HCT116 (cell line): ENCODE measurements around the gene LRRC7. TPM values are rescaled to one million over a fixed set of nuclear protein-coding genes. Genes with fewer than 3 reads are reported as not detected.

Experiments used
- ATAC-seq: fragments of 200-7000 bp; cut with Tn5 transposase; 2 replicates; pipeline ENCODE4 v1.9.1; 2020; ENCODE audit warnings: mild to moderate bottlenecking, moderate library complexity
- BruUV-seq: library from RNA; stranded (reverse); fragments of 400-500 nt; replicated peaks from 2 replicates; lab custom pipeline; 2021; lab: Mats Ljungman, UMichigan
- CTCF ChIA-PET: fragments of 300-600 bp; sonication (Branson Sonifier 250); formaldehyde crosslinking; loops from one replicate; lab custom pipeline; 2021; ENCODE audit warnings: antibody characterized with exemption; lab: Charles Lee
- POLR2A ChIA-PET: fragments of 300-600, 350-600 bp; sonication (Branson Sonifier 250); formaldehyde crosslinking; loops from one replicate; lab custom pipeline; 2021; ENCODE audit warnings: antibody characterized with exemption; lab: Charles Lee
- RAD21 ChIA-PET, 2 experiments: fragments of 300-600 bp; sonication (Branson Sonifier 250); formaldehyde crosslinking; loops; one replicate each; lab custom pipeline; 2023; ENCODE audit warnings: low total read pairs in 2 of 2; ENCODE audit not compliant: uncharacterized antibody in 2 of 2, unreplicated experiment in 2 of 2, low non-redundant PET in 1 of 2; lab: Charles Lee
- DNase-seq: peaks from one replicate; pipeline ENCODE4 v3.0.0-alpha.2; 2010; ENCODE audit warnings: low read depth, low spot score
- H2AFZ ChIP-seq: fragments of 200-600 bp; shearing (Covaris generic), sonication (generic); 2 replicates; pipeline ENCODE4 v1.6.1; 2017; ENCODE audit warnings: low read depth, mixed run types, mixed read lengths, antibody characterized with exemption, low read length; ENCODE audit not compliant: poor library complexity, severe bottlenecking
- H3K27ac ChIP-seq: 2 replicates; pipeline ENCODE4 v1.5.1; 2012; ENCODE audit warnings: low read depth, low read length
- H3K27me3 ChIP-seq: fragments of 200-600 bp; sonication (generic); 2 replicates; pipeline ENCODE4 v1.6.1; 2016; ENCODE audit warnings: mixed run types, low read length, mixed read lengths; ENCODE audit not compliant: insufficient read depth
- H3K36me3 ChIP-seq, 2 experiments: fragments of 200-500 bp in 1 of 2; fragments of 200-600 bp in 1 of 2; sonication (Bioruptor generic) in 1 of 2; sonication (generic) in 1 of 2; 2 replicates each; pipeline versions ENCODE4 v1.5.1 to v1.6.1; 2014 to 2016; ENCODE audit warnings: low read length in 2 of 2, inconsistent platforms in 1 of 2, mixed read lengths in 1 of 2, mixed run types in 1 of 2; ENCODE audit not compliant: insufficient read depth in 2 of 2, control insufficient read depth in 1 of 2
- H3K4me1 ChIP-seq, 2 experiments: fragments of 200-600 bp in 1 of 2; sonication (generic) in 1 of 2; 2 replicates each; pipeline versions ENCODE4 v1.5.1 to v1.6.1; 2012 to 2017; ENCODE audit warnings: low read length in 2 of 2, inconsistent platforms in 1 of 2, mild to moderate bottlenecking in 1 of 2, mixed read lengths in 1 of 2, mixed run types in 1 of 2, moderate library complexity in 1 of 2; ENCODE audit not compliant: insufficient read depth in 2 of 2, control insufficient read depth in 1 of 2
- H3K4me2 ChIP-seq: fragments of 200-600 bp; sonication (generic); 2 replicates; pipeline ENCODE4 v1.6.1; 2017; ENCODE audit warnings: mixed run types, low read length, mixed read lengths
- H3K4me3 ChIP-seq, 2 experiments: fragments of 200-600 bp in 1 of 2; sonication (generic) in 1 of 2; replicated peaks in 1 of 2; 2 replicates each; pipeline ENCODE4 v1.5.1; 2011 to 2016; ENCODE audit warnings: low read length in 2 of 2, control low read depth in 1 of 2, low read depth in 1 of 2, mild to moderate bottlenecking in 1 of 2, mixed read lengths in 1 of 2, mixed run types in 1 of 2
- H3K79me2 ChIP-seq: fragments of 200-600 bp; sonication (generic); 2 replicates; pipeline ENCODE4 v1.6.1; 2017; ENCODE audit warnings: mild to moderate bottlenecking, mixed run types, low read length, moderate library complexity, mixed read lengths; ENCODE audit not compliant: insufficient read depth
- H3K9ac ChIP-seq: fragments of 200-600 bp; sonication (generic); 2 replicates; pipeline ENCODE4 v1.6.1; 2016; ENCODE audit warnings: low read length, mixed read lengths
- H3K9me2 ChIP-seq: fragments of 200-600 bp; sonication (generic), shearing (Covaris generic); 2 replicates; pipeline ENCODE4 v1.6.1; 2017; ENCODE audit warnings: mixed run types, mild to moderate bottlenecking, moderate library complexity; ENCODE audit not compliant: insufficient read depth
- H3K9me3 ChIP-seq, 2 experiments: fragments of 200-500 bp in 1 of 2; fragments of 200-600 bp in 1 of 2; sonication (Bioruptor generic) in 1 of 2; sonication (generic) in 1 of 2; 2 replicates each; pipeline ENCODE4 v1.6.1; 2014 to 2017; ENCODE audit warnings: low read length in 2 of 2, mixed read lengths in 2 of 2, inconsistent platforms in 1 of 2, low read depth in 1 of 2, mild to moderate bottlenecking in 1 of 2, mixed run types in 1 of 2, moderate library complexity in 1 of 2; ENCODE audit not compliant: control insufficient read depth in 1 of 2, insufficient read depth in 1 of 2
- H4K20me1 ChIP-seq: fragments of 200-600 bp; sonication (generic), shearing (Covaris generic); 2 replicates; pipeline ENCODE4 v1.6.1; 2017; ENCODE audit warnings: mixed run types, mild to moderate bottlenecking, moderate library complexity; ENCODE audit not compliant: insufficient read depth
- CEBPB ChIP-seq: IDR thresholded peaks from 2 replicates; pipeline ENCODE4 v1.6.1; 2012; ENCODE audit warnings: low read depth
- ELF1 ChIP-seq: IDR thresholded peaks from 2 replicates; pipeline ENCODE4 v1.6.1; 2012; ENCODE audit warnings: low read depth, borderline replicate concordance
- EZH2 ChIP-seq: fragments of 200-600 bp; sonication (generic); IDR thresholded peaks from 2 replicates; pipeline ENCODE4 v1.6.1; 2017; ENCODE audit warnings: antibody characterized with exemption, mixed run types
- EZH2phosphoT487 ChIP-seq: fragments of 200-600 bp; IDR thresholded peaks from 2 replicates; pipeline ENCODE4 v1.6.1; 2018; ENCODE audit warnings: antibody characterized with exemption, borderline replicate concordance
- RAD21 ChIP-seq: IDR thresholded peaks from 2 replicates; pipeline ENCODE4 v1.6.1; 2012; ENCODE audit warnings: low read depth, mild to moderate bottlenecking
- REST ChIP-seq: IDR thresholded peaks from 2 replicates; pipeline ENCODE4 v1.6.1; 2012; ENCODE audit warnings: low read depth
- SIN3A ChIP-seq: IDR thresholded peaks from 2 replicates; pipeline ENCODE4 v1.6.1; 2012; ENCODE audit warnings: low read depth
- SRF ChIP-seq: IDR thresholded peaks from 2 replicates; pipeline ENCODE4 v1.6.1; 2012; ENCODE audit warnings: low read depth
- YY1 ChIP-seq: IDR thresholded peaks from 2 replicates; pipeline ENCODE4 v1.6.1; 2011; ENCODE audit warnings: low read length, low read depth, moderate library complexity, mild to moderate bottlenecking; ENCODE audit not compliant: insufficient replicate concordance; ENCODE audit errors: extremely low read depth
- ZFX ChIP-seq: fragments of 450-650 bp; IDR thresholded peaks from 2 replicates; pipeline ENCODE4 v1.6.1; 2017
- ZNF274 ChIP-seq: fragments of 200-500 bp; sonication (Bioruptor generic); IDR thresholded peaks from 2 replicates; pipeline ENCODE4 v1.6.1; 2014; ENCODE audit warnings: mild to moderate bottlenecking, low read depth, low read length, inconsistent platforms
- intact Hi-C: fragments of 100-400 bp; cut with micrococcal nuclease; formaldehyde crosslinking; loops from 2 replicates; pipeline ENCODE4 v1.10.0; 2022
- total RNA-seq: library from RNA; stranded (reverse); gene quantifications from one replicate; pipeline ENCODE4 v1.2.1, GENCODE V29; 2021; ENCODE audit not compliant: unreplicated experiment
- TF ChIP-seq, protein P1 (sequence below): IDR thresholded peaks from 2 replicates; pipeline ENCODE4 v1.6.1; 2012
- TF ChIP-seq, protein P2 (sequence below): IDR thresholded peaks from 2 replicates; pipeline ENCODE4 v1.6.1; 2011; ENCODE audit warnings: mild to moderate bottlenecking, low read length, moderate library complexity; ENCODE audit not compliant: insufficient replicate concordance; ENCODE audit errors: extremely low read depth

LRRC7 gene
- total RNA-seq, 1 experiment from 2014 or later = not detected

DNA sequence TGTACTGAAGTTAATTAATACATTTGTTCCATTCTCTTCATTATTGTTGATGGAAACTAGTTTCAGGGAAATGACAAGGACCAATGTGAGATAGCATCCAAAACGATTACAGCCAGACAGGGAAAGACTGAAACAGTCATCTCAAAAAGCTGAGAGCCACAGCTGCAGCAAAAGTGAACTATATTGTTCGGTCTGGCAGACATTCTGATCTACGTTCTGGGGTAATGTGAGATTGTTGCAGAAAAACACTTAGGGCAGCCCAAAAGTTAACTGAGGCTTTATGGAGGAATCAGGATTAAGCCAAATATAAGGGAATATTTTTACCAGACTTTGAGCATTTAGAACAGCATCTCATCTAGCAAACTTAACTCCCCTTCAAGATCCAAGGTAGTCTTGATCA, 524.8 kb downstream of the LRRC7 start:
- Histone ChIP-seq H3K9me2 (no peaks in the 10 kb centered on the region), H3K27me3 (peaks cover 45% of the 10 kb centered on the region), H2AFZ (no peak overlapping the region), H3K9ac (no peak overlapping the region), H3K4me3 (no peak overlapping the region), H3K79me2 (no peaks in the 10 kb centered on the region), H3K36me3 (no peaks in the 10 kb centered on the region), H3K9me3 (no peaks in the 10 kb centered on the region), H3K4me1 (no peaks in the 10 kb centered on the region), H4K20me1 (no peaks in the 10 kb centered on the region), H3K4me2 (no peak overlapping the region), H3K27ac (no peak overlapping the region)
- no peak for DNase-seq
- RAD21 ChIA-PET = no interaction called here
- TF ChIP-seq, protein P1, sequence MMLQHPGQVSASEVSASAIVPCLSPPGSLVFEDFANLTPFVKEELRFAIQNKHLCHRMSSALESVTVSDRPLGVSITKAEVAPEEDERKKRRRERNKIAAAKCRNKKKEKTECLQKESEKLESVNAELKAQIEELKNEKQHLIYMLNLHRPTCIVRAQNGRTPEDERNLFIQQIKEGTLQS = no peak
- TF ChIP-seq, protein P2, sequence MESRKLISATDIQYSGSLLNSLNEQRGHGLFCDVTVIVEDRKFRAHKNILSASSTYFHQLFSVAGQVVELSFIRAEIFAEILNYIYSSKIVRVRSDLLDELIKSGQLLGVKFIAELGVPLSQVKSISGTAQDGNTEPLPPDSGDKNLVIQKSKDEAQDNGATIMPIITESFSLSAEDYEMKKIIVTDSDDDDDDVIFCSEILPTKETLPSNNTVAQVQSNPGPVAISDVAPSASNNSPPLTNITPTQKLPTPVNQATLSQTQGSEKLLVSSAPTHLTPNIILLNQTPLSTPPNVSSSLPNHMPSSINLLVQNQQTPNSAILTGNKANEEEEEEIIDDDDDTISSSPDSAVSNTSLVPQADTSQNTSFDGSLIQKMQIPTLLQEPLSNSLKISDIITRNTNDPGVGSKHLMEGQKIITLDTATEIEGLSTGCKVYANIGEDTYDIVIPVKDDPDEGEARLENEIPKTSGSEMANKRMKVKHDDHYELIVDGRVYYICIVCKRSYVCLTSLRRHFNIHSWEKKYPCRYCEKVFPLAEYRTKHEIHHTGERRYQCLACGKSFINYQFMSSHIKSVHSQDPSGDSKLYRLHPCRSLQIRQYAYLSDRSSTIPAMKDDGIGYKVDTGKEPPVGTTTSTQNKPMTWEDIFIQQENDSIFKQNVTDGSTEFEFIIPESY = no peak
- TF ChIP-seq EZH2 (no peak), SIN3A (no peak), YY1 (no peak), EZH2phosphoT487 (no peak), RAD21 (no peak), SRF (no peak), ELF1 (no peak), REST (no peak), ZFX (no peak), ZNF274 (no peak), CEBPB (no peak)
- POLR2A ChIA-PET = no interaction called here
- CTCF ChIA-PET = no interaction called here
- no peak for ATAC-seq
- BruUV-seq = no TSS peak
- intact Hi-C loops = no loop called here
